Measurements from ENCODE around the gene ARHGEF16.

Gene ARHGEF16

DNA sequence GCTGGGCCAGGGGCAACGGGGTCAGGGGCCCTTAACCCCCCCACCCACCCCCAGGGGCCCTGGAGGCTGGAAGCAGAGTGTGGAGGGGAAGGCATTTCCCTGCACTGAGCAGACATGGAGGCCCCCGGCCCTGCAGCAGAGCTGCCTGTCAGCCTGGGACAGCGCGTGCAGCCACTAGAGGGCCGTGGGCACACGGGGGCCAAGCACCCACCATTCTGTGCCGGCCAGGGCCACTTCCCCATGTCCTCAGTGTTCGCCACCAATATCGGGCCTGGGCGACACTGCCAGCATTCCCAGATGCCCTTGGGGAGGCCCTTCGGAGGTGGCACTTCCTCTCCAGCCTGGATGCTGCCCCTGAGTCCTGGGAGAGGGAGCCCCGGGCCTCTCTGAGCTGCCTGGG is 23.2 kb upstream of the ARHGEF16 start:
- no peak overlapping the region for H3K4me2 ChIP-seq (ENCODE audit: low read length)
- no peak overlapping the region for H2AFZ ChIP-seq
- TF ChIP-seq, protein P1, sequence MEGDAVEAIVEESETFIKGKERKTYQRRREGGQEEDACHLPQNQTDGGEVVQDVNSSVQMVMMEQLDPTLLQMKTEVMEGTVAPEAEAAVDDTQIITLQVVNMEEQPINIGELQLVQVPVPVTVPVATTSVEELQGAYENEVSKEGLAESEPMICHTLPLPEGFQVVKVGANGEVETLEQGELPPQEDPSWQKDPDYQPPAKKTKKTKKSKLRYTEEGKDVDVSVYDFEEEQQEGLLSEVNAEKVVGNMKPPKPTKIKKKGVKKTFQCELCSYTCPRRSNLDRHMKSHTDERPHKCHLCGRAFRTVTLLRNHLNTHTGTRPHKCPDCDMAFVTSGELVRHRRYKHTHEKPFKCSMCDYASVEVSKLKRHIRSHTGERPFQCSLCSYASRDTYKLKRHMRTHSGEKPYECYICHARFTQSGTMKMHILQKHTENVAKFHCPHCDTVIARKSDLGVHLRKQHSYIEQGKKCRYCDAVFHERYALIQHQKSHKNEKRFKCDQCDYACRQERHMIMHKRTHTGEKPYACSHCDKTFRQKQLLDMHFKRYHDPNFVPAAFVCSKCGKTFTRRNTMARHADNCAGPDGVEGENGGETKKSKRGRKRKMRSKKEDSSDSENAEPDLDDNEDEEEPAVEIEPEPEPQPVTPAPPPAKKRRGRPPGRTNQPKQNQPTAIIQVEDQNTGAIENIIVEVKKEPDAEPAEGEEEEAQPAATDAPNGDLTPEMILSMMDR (IDR thresholded peaks at IDR 0.05) = no peak
- no peak overlapping the region for H3K27ac ChIP-seq
- H3K79me2 ChIP-seq = no peaks in the 10 kb centered on the region
- no peaks in the 10 kb centered on the region for H3K27me3 ChIP-seq (ENCODE audit: control insufficient read depth, insufficient read depth, low read length)
- no peaks in the 10 kb centered on the region for H3K9me3 ChIP-seq (ENCODE audit: control insufficient read depth, low read length)
- no peak overlapping the region for H3K4me3 ChIP-seq (ENCODE audit: low read depth, low read length)
- no peak overlapping the region for H3K9ac ChIP-seq
- H3K4me1 ChIP-seq = no peaks in the 10 kb centered on the region
- H3K36me3 ChIP-seq (ENCODE audit: control insufficient read depth, insufficient read depth, low read length) = no peaks in the 10 kb centered on the region

DNA sequence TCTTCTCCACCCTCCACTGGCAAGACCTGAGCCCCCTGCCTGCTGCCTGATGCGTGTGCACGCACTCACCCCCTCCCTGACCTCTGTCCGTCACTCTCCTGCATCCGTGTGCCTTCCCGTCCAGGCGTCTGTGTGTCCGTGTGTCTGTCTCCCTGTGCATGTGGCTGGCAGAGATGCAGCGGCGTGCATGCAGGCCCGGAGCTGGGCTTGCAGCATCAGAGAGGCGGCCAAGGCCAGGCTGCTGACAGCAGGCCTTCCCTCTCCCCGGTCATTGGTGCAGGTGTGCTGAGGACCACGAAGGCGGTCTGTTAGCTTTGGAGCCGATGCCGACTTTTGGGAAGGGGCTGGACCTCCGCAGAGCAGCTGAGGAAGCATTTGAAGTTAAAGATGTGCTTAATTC is 22.8 kb upstream of the ARHGEF16 start:
- H3K27ac ChIP-seq = no peak overlapping the region
- no peaks in the 10 kb centered on the region for H3K4me1 ChIP-seq
- no peaks in the 10 kb centered on the region for H3K9me3 ChIP-seq (ENCODE audit: control insufficient read depth, low read length)
- no peaks in the 10 kb centered on the region for H3K27me3 ChIP-seq (ENCODE audit: control insufficient read depth, insufficient read depth, low read length)
- H3K9ac ChIP-seq = no peak overlapping the region
- H3K36me3 ChIP-seq (ENCODE audit: control insufficient read depth, insufficient read depth, low read length) = no peaks in the 10 kb centered on the region
- no peak overlapping the region for H3K4me3 ChIP-seq (ENCODE audit: low read depth, low read length)
- H3K79me2 ChIP-seq = no peaks in the 10 kb centered on the region
- no peak overlapping the region for H2AFZ ChIP-seq
- TF ChIP-seq, protein P1 (IDR thresholded peaks at IDR 0.05) = no peak
- H3K4me2 ChIP-seq (ENCODE audit: low read length) = no peak overlapping the region

DNA sequence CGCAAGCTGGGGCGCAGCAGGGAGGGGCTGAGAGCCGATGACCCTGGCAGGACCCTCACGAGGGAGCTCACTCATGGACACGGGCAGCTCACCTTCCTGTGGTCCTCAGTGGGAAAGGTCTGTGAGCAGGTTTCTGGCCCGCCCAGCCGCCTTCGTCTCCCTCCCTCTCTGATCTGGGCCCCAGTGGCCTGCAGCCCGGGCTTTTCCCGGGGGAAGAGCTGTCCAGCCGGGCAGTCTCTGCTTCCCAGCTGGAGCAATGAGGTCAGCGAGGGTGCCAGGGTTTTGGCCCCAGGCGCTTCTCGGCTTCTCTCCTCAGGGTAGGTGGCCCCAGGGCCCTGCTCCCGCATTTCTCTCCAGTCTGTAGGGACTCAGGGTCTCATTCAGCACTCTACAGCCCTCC is 22.2 kb upstream of the ARHGEF16 start:
- TF ChIP-seq, protein P1 (IDR thresholded peaks at IDR 0.05) = no peak
- Histone ChIP-seq H3K4me3 (ENCODE audit: low read depth, low read length) (no peak overlapping the region), H3K36me3 (ENCODE audit: control insufficient read depth, insufficient read depth, low read length) (no peaks in the 10 kb centered on the region), H3K4me2 (ENCODE audit: low read length) (no peak overlapping the region), H3K27ac (no peak overlapping the region), H2AFZ (no peak overlapping the region), H3K9ac (no peak overlapping the region), H3K9me3 (ENCODE audit: control insufficient read depth, low read length) (no peaks in the 10 kb centered on the region), H3K4me1 (no peaks in the 10 kb centered on the region), H3K79me2 (no peaks in the 10 kb centered on the region), H3K27me3 (ENCODE audit: control insufficient read depth, insufficient read depth, low read length) (no peaks in the 10 kb centered on the region)

DNA sequence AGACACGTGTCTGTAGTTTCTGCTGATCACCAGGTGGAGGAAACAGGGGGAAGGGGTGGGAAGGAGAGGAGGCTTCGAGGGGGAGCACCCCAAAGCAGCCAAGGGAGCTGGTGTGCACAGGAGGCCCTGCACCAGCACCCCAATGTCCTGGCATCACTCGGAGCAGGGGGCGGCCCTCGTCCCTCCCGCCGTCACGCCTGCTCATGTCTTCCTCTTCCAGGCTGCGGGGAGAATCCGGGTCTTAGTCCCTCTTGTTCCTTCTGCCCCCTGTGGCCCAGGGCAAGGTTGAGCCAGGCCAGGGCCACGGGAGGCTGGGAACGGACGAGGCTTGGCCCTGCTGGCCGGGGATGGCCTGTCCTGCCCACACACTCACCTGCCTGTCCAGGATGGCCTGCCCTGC is 21.4 kb upstream of the ARHGEF16 start:
- Histone ChIP-seq H3K9me3 (ENCODE audit: control insufficient read depth, low read length) (no peaks in the 10 kb centered on the region), H3K9ac (no peak overlapping the region), H3K4me1 (no peaks in the 10 kb centered on the region), H3K4me2 (ENCODE audit: low read length) (no peak overlapping the region), H3K79me2 (no peaks in the 10 kb centered on the region), H3K4me3 (ENCODE audit: low read depth, low read length) (no peak overlapping the region), H2AFZ (no peak overlapping the region), H3K36me3 (ENCODE audit: control insufficient read depth, insufficient read depth, low read length) (no peaks in the 10 kb centered on the region), H3K27ac (no peak overlapping the region), H3K27me3 (ENCODE audit: control insufficient read depth, insufficient read depth, low read length) (no peaks in the 10 kb centered on the region)
- TF ChIP-seq, protein P1 (IDR thresholded peaks at IDR 0.05) = no peak

DNA sequence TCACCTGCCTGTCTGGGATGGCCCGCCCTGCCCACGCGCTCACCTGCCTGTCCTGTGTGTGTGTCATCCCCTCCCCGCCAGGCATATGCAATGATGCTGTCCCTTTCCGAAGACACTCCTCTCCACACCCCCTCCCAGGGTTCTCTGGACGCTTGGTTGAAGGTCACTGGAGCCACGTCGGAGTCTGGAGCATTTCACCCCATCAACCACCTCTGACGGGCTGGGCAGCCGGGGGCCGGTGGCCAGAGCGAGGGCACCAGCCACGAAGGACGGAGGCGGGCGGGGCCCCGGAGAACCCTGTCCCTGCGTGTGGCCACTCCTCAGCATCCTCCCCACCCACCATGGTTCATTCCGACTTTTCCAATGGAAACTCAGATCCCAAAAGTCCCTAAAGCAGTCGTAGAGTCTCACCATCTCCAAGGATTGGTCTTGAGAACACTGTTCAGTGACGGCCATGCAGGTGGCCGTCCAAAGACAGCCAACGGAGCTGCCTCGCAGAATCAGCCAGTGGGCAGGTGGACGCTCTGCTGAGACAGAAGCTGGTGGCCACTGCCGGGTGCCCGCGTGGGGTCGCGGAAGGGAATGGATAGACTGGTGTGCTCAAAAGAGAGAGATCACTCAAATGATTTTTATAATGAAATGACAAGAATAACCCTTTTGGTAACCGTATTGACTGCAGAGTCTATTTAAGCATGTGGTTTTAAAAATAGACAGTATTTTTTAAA is 20.7 kb upstream of the ARHGEF16 start:
- Histone ChIP-seq H3K4me3 (ENCODE audit: low read depth, low read length) (no peak overlapping the region), H3K27ac (no peak overlapping the region), H3K9ac (no peak overlapping the region), H3K4me2 (ENCODE audit: low read length) (no peak overlapping the region), H2AFZ (no peak overlapping the region), H3K79me2 (no peaks in the 10 kb centered on the region), H3K27me3 (ENCODE audit: control insufficient read depth, insufficient read depth, low read length) (no peaks in the 10 kb centered on the region), H3K36me3 (ENCODE audit: control insufficient read depth, insufficient read depth, low read length) (no peaks in the 10 kb centered on the region), H3K4me1 (no peaks in the 10 kb centered on the region), H3K9me3 (ENCODE audit: control insufficient read depth, low read length) (no peaks in the 10 kb centered on the region)
- TF ChIP-seq, protein P1 (IDR thresholded peaks at IDR 0.05) = no peak
